Esophagus squamous epithelium (tissue), 5 donors: ENCODE results near the gene CUL5. TPM values are rescaled to one million over a fixed set of nuclear protein-coding genes. Genes with fewer than 3 reads are reported as not detected.
A peak's percentile ranks its signal among the peaks of the same experiment; 100 is the strongest.
"Not testable (repeated sequence)": the region's sequence is repeated elsewhere in the genome, so short reads cannot be mapped to it uniquely, and the experiment has no call there.

Source experiments
- DNase-seq: peaks from one replicate; lab custom pipeline; 2025; lab: John Stamatoyannopoulos, UW
- H3K27ac ChIP-seq, 4 donors: fragments of 200-600 bp; sonication (generic); one replicate each; pipeline ENCODE4 v1.5.1; 2016 to 2019; ENCODE audit warnings: mild to moderate bottlenecking in 1 of 4
- H3K27me3 ChIP-seq, 4 donors: fragments of 200-600 bp; sonication (generic); 1 replicate in 3 of 4; 2 replicates in 1 of 4; pipeline versions ENCODE4 v1.5.1 to v1.6.0; 2017 to 2021; ENCODE audit warnings: antibody characterized with exemption in 1 of 4
- H3K36me3 ChIP-seq, 3 donors: fragments of 200-600 bp; sonication (generic); one replicate each; pipeline ENCODE4 v1.5.1; 2016 to 2019
- H3K4me1 ChIP-seq, 3 donors: fragments of 200-600 bp; sonication (generic); one replicate each; pipeline ENCODE4 v1.5.1; 2017 to 2019
- H3K4me3 ChIP-seq, 4 donors: fragments of 200-600 bp; sonication (generic); 1 replicate in 3 of 4; 2 replicates in 1 of 4; pipeline ENCODE4 v1.5.1; 2016 to 2019; ENCODE audit warnings: mild to moderate bottlenecking in 2 of 4, moderate library complexity in 1 of 4
- H3K9me3 ChIP-seq, 3 donors: fragments of 200-600 bp; sonication (generic); one replicate each; pipeline ENCODE4 v1.5.1; 2016 to 2019
- POLR2A ChIP-seq, 4 donors: fragments of 450-650 bp; IDR thresholded peaks; one replicate each; pipeline ENCODE4 v1.6.1; 2017; ENCODE audit warnings: antibody characterized with exemption in 4 of 4, mild to moderate bottlenecking in 4 of 4, moderate library complexity in 3 of 4
- WGBS, 2 donors: methylation state at CpG; one replicate each; pipeline ENCODE4 v1.1.5; 2018; 5-methylcytosine and 5-hydroxymethylcytosine counted together
- intact Hi-C: fragments of 100-400 bp; cut with DNase I; formaldehyde crosslinking; loops from one replicate; pipeline ENCODE4 v1.15.0; 2022
- total RNA-seq, 4 donors: library from RNA; depleted of rRNA; stranded (reverse); fragments of >200 nt; gene quantifications; one replicate each; pipeline ENCODE4 v1.1.0, GENCODE V29; 2016
- TF ChIP-seq, protein P1 (sequence below), 6 experiments: fragments of 450-650 bp in 4 of 6; fragments of 200-600 bp in 2 of 6; sonication (generic) in 2 of 6; IDR thresholded peaks; one replicate each; pipeline ENCODE4 v1.5.1; 2016 to 2019; ENCODE audit warnings: antibody characterized with exemption in 6 of 6, mild to moderate bottlenecking in 4 of 6, moderate library complexity in 4 of 6
- donor health status: DM: yes; HTN: yes; CAD: no.

Gene CUL5
- total RNA-seq, 4 donors from 2014 or later, result 19.4 to 34.3 (median 31.7) TPM

GRCh38 chr11:108112057-108112456 is 103.4 kb downstream of the CUL5 start:
- DNase-seq, result no peak
- 90 to 98% methylated on average over 2 of the region's 2 CpGs for WGBS, 2 donors
- no peak overlapping the region for H3K27ac ChIP-seq
- no peak overlapping the region for H3K4me3 ChIP-seq
- H3K36me3 ChIP-seq, result peaks cover 0 to 7% (median 0%) of the 10 kb centered on the region in 3 donors
- TF ChIP-seq, protein P1, sequence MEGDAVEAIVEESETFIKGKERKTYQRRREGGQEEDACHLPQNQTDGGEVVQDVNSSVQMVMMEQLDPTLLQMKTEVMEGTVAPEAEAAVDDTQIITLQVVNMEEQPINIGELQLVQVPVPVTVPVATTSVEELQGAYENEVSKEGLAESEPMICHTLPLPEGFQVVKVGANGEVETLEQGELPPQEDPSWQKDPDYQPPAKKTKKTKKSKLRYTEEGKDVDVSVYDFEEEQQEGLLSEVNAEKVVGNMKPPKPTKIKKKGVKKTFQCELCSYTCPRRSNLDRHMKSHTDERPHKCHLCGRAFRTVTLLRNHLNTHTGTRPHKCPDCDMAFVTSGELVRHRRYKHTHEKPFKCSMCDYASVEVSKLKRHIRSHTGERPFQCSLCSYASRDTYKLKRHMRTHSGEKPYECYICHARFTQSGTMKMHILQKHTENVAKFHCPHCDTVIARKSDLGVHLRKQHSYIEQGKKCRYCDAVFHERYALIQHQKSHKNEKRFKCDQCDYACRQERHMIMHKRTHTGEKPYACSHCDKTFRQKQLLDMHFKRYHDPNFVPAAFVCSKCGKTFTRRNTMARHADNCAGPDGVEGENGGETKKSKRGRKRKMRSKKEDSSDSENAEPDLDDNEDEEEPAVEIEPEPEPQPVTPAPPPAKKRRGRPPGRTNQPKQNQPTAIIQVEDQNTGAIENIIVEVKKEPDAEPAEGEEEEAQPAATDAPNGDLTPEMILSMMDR (IDR thresholded peaks at IDR 0.05), result no peak
- no peak for TF ChIP-seq POLR2A (IDR thresholded peaks at IDR 0.05)
- H3K27me3 ChIP-seq, result no peaks in the 10 kb centered on the region
- peaks cover 11 to 16% (median 12%) of the 10 kb centered on the region in 3 donors for H3K4me1 ChIP-seq
- intact Hi-C loops, result loop anchor here (10.0 kb wide), 1 partner anchor 543 kb away; no protein-coding TSS in a partner anchor
- H3K9me3 ChIP-seq, result no peaks in the 10 kb centered on the region

- TF ChIP-seq POLR2A (IDR thresholded peaks at IDR 0.05), result no peak
- TF ChIP-seq, protein P1 (IDR thresholded peaks at IDR 0.05), result no peak
- H3K36me3 ChIP-seq, result no peaks in the 10 kb centered on the region
- H3K9me3 ChIP-seq, result no peaks in the 10 kb centered on the region
- H3K27me3 ChIP-seq, result no peaks in the 10 kb centered on the region
- H3K27ac ChIP-seq, result peak overlapping the region; percentile 3 to 77 (median 60)
- no peak for DNase-seq
- intact Hi-C loops, result loop anchor here (10.0 kb wide), 1 partner anchor 539 kb away; no protein-coding TSS in a partner anchor
- peaks cover 11 to 17% (median 12%) of the 10 kb centered on the region in 3 donors for H3K4me1 ChIP-seq
- 19 to 22% methylated on average over 4 to 5 of the region's 5 CpGs for WGBS, 2 donors
- no peak overlapping the region for H3K4me3 ChIP-seq
Measured at GRCh38 chr11:108115500-108116140, 106.9 kb downstream of the CUL5 start.

DNA sequence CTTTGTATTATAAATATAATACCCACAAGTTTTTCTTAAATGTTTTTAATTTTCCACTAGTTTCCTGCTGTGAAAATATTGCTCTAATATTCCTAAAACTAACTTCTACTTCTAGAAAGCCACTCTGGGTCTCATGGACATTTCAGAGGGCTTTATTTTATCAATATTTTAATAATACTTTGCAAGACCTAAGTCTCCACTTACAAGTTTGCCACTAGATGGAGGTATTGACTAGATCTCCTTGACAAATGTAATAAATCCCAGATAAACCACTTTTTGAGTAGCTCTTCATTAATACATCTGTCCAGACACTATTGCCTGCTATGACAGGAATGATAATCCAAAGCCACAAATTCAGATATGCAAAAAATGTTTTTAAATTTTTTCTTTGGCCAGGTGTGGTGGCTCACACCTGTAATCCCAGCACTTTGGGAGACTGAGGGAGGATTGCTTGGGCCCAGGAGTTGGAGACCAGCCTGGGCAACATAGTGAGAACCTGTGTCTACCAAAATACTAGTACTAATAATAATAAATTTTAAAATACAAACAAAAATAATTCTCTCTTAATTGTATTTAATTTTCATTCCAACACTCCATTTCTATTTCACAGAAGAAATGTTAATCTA is 109.2 kb downstream of the CUL5 start:
- H3K27me3 ChIP-seq, result no peaks in the 10 kb centered on the region
- intact Hi-C loops, result loop anchor here (10.0 kb wide), 1 partner anchor 537 kb away; no protein-coding TSS in a partner anchor
- peaks cover 11 to 38% (median 15%) of the 10 kb centered on the region in 3 donors for H3K4me1 ChIP-seq
- no peaks in the 10 kb centered on the region for H3K9me3 ChIP-seq
- no peak overlapping the region for H3K27ac ChIP-seq
- no peak for TF ChIP-seq POLR2A (IDR thresholded peaks at IDR 0.05)
- TF ChIP-seq, protein P1 (IDR thresholded peaks at IDR 0.05), result peak; percentile 13 to 60 (median 44)
- no peak for DNase-seq
- no peak overlapping the region for H3K4me3 ChIP-seq
- no peaks in the 10 kb centered on the region for H3K36me3 ChIP-seq

- H3K36me3 ChIP-seq, DNase-seq, intact Hi-C loops, H3K9me3 ChIP-seq, H3K27me3 ChIP-seq: not testable (repeated sequence)
- H3K27ac ChIP-seq, result peak overlapping the region; percentile 87 to 96 (median 92)
- WGBS, 2 donors, result 62 to 65% methylated on average over 7 of the region's 7 CpGs
- peak overlapping the region; percentile 65 to 92 (median 80) for H3K4me3 ChIP-seq
- H3K4me1 ChIP-seq, result peaks cover 12 to 53% (median 21%) of the 10 kb centered on the region in 3 donors
Measured at GRCh38 chr11:108120936-108121273, 112.2 kb downstream of the CUL5 start.

GRCh38 chr11:108121274-108122155 is 112.8 kb downstream of the CUL5 start, which contains the start of gene ACAT1:
Gene ACAT1 (plus strand): TSS chr11:108121567. CDS start chr11:108121607, 40 bp downstream.
- peak within 1 kb of the TSS; percentile 65 to 92 (median 80) for H3K4me3 ChIP-seq
- H3K27ac ChIP-seq, result peak within 1 kb of the TSS; percentile 87 to 96 (median 92)
- no peaks in the 10 kb centered on the region for H3K27me3 ChIP-seq
- H3K36me3 ChIP-seq, result no peaks in the 10 kb centered on the region
- intact Hi-C loops, result no loop called here
- WGBS, 2 donors, result 0 to 1% methylated on average over 22 of the region's 73 CpGs
- peak; percentile 61 for DNase-seq
- no peaks in the 10 kb centered on the region for H3K9me3 ChIP-seq
- TF ChIP-seq, protein P1 (IDR thresholded peaks at IDR 0.05), result peak; percentile 43 to 78 (median 58)
- TF ChIP-seq POLR2A (IDR thresholded peaks at IDR 0.05), result peak in 3 of 4 donors; percentile 41 to 92 (median 92)
- peaks cover 9 to 49% (median 20%) of the 10 kb centered on the region in 3 donors for H3K4me1 ChIP-seq
